Fibroblast of lung (primary cell): ENCODE measurements around the gene GMPR.

Experiments used
- EZH2 ChIP-seq: IDR thresholded peaks from 2 replicates; pipeline ENCODE4 v1.5.1; 2012; ENCODE audit warnings: low read length, control low read depth, mild to moderate bottlenecking; ENCODE audit errors: missing control alignments
- TF ChIP-seq, protein P1 (sequence below), 2 donors: IDR thresholded peaks in 1 of 2; conservative IDR thresholded peaks in 1 of 2; 1 replicate in 1 of 2; 2 replicates in 1 of 2; pipeline ENCODE4 v1.5.1; 2011 to 2012; ENCODE audit warnings: low read length in 2 of 2, control low read depth in 1 of 2, inconsistent platforms in 1 of 2, low read depth in 1 of 2, mild to moderate bottlenecking in 1 of 2

- TF ChIP-seq, protein P1, sequence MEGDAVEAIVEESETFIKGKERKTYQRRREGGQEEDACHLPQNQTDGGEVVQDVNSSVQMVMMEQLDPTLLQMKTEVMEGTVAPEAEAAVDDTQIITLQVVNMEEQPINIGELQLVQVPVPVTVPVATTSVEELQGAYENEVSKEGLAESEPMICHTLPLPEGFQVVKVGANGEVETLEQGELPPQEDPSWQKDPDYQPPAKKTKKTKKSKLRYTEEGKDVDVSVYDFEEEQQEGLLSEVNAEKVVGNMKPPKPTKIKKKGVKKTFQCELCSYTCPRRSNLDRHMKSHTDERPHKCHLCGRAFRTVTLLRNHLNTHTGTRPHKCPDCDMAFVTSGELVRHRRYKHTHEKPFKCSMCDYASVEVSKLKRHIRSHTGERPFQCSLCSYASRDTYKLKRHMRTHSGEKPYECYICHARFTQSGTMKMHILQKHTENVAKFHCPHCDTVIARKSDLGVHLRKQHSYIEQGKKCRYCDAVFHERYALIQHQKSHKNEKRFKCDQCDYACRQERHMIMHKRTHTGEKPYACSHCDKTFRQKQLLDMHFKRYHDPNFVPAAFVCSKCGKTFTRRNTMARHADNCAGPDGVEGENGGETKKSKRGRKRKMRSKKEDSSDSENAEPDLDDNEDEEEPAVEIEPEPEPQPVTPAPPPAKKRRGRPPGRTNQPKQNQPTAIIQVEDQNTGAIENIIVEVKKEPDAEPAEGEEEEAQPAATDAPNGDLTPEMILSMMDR (conservative IDR thresholded peaks at IDR 0.05 in 1 of 2, IDR thresholded peaks at IDR 0.05 in 1 of 2; ENCODE audit: low read depth in 1 of 2, low read length in 2 of 2) = no peak
- no peak for TF ChIP-seq EZH2
These were observed 7.4 kb upstream of the GMPR start for GRCh38 chr6:16230953-16231352.
